NCI-H2107 treated with DMSO at 0.1 percent for 48 hours (cell line): ENCODE results near the gene ADAMTSL1.

Experiments
- DNase-seq: peaks from one replicate; lab custom pipeline; 2025; ENCODE audit not compliant: unreplicated experiment; lab: John Stamatoyannopoulos, UW

ADAMTSL1 gene

GRCh38 chr9:18554244-18554643, 80.3 kb downstream of the ADAMTSL1 start:
- DNase-seq: no peak

GRCh38 chr9:18555105-18555883, 81.3 kb downstream of the ADAMTSL1 start:
- DNase-seq: no peak

GRCh38 chr9:18564018-18564880, 90.3 kb downstream of the ADAMTSL1 start:
- no peak for DNase-seq

GRCh38 chr9:18566121-18566520, 92.2 kb downstream of the ADAMTSL1 start:
- no peak for DNase-seq

DNA sequence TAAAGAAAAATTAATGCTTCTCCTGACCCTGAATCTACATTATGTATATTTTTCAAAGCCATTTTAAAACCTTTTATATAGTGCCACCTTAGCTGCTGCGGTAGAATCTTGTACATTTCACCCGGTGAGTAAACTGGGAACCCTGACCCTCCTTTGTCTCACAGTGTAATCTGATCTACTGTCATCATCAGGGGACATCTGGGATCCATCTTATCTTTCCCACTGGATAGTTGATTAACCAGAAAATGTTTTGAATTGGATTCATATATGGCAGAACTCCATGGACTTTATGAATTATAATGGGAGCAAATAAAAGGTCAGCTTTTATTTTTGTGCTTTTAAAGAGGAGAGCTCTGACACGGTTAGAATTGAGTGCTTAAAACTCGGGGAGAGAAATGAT, 95.0 kb downstream of the ADAMTSL1 start:
- peak; percentile 56 for DNase-seq

DNA sequence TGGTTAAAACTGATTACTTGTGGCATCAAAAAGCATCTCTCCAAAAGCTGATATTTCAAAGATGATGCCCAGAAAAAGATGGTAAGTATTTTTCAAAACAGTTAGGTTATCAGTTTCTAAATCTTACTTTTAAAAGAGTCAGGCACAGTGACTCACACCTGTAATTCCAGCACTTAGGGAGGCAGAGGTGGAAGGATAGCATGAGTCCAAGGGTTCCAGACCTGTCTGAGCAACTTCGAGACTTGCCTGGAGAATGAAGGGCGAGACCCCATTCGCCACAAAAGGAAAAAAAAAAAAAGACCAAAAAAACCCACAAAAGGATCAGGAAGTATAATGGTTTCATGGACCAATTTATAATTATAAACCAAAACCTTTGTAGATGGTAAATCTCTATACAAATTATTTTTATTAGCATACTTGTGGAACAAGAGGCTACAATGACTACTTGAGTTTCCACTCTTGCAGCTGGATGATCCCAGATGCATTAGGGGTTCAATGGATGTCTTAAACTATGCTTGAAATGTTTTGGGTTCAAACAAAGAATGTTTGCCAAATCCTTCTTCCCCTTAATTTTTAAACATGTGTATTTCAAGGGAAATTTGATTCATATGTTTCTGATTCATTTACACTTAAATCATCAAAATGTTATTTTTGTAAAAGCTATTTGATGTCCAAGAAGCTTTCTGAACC, 96.1 kb downstream of the ADAMTSL1 start:
- DNase-seq: no peak

DNA sequence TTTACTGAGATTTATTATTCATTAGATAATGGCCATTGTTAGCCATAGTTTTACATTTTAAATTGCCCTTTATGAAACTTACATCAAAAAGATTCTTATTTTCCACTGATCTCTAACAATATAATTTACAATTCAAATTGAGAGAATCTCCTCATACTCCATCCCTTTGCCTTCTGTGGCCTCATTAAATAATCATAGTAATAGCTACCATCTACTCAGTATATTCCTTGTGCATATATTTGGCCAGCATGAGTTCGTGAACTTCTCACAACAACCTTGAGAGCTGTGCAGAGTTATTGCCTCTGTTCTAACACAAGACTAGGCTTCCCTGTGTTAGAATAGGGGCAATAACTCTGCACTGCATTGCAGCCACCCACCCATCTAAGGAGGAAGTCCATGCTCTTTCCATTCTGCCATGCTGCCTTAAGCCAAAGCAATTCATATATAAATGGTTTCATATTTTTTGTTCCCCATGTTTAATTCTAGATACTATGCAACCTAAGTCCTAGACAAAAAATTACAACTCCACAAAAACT, 99.1 kb downstream of the ADAMTSL1 start:
- no peak for DNase-seq

DNA sequence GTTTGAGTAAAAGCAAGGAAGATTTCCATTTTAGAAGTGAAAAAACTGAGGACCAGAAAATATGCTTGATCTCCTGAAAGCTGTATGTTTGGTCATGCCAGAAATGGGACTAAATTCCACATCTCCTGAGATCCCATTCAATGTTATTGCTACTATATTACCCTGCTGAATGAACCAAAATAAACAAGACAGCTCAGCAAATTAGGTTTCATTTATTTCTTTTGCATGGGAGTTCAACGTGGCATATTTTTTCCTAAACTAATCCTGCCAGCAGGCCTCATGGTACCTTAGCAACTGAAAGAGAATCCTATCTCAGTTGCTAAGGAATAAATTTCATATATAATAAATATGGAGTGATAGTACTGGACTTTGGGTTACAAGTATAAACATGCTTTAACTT, 101.7 kb downstream of the ADAMTSL1 start:
- DNase-seq: no peak

DNA sequence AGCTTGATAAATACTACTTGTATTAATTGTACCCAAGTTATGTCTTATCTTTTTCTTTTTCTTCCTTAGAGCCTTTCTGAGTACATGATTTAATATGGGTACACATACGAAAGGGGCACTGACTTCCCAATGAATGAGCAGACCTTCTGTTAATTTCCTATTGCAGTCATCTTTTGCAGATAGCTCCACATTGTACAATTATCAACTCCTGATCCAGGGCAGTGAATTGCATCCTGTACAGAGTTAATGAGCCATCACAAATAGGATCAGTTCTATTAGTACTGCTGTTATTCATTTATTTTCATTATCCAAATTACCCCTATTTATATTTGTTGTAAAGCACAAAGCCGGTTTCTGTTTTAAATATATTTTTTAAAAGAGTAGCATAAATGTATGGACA, 105.6 kb downstream of the ADAMTSL1 start:
- no peak for DNase-seq

DNA sequence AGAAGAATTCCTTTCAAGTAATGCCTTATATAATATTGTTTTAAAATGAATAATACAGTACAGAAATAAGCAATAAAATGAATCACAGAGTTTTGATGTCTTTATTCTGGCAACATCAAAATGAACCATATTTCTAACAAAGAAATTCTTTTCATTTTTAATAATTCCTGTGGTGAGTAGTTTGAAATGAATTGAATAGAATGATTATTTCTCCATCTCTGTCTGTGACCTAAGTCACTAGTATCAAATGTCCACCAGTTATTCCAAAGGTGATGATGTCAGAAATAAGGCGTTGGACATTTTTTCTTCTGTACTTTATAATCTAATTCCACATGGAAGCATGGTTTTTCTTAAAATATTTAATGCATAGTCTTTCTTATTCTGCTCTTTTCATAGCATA, 106.2 kb downstream of the ADAMTSL1 start:
- no peak for DNase-seq

- no peak for DNase-seq
Measured at GRCh38 chr9:18585996-18586395, 112.0 kb downstream of the ADAMTSL1 start.

DNA sequence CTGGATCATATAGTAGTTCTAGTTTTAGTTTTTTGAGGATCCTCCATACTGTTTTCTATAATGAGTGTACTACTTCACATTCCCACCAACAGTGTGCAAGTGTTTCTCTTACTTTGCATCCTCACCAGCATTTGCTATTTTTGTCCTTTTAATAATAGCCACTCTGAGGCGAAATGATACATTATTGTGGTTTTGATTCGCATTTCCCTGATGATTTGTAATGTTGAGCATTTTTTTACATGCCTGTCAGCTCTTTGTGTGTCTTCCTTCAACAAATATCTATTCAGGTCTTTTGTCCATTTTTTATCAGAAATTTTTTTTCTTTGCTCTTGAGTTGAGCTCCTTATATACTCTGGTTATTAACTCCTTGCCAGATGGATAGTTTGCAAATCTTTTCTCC, 114.0 kb downstream of the ADAMTSL1 start:
- DNase-seq: no peak

- DNase-seq: no peak
Measured at GRCh38 chr9:18591261-18591660, 117.3 kb downstream of the ADAMTSL1 start.

GRCh38 chr9:18594837-18595236, 120.9 kb downstream of the ADAMTSL1 start:
- no peak for DNase-seq

GRCh38 chr9:18595597-18595996, 121.6 kb downstream of the ADAMTSL1 start:
- no peak for DNase-seq

DNA sequence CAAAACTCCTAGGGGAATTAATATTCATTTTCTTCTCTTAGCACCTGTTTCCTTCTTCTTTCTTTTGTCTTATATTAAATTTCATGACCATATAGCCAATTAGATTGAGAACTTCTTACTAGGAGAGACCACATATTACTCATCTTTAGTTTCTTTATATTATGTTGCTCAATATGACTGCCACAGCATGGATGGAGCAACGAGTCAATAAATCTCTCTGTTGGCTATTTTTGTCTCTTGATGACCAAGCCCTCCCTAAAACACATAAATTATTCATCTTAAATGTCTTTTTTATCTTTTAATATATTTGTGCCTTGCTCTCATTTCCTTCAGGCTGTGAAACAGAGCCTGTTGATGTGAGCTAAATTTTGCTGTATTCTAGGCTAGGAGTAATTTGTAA, 123.0 kb downstream of the ADAMTSL1 start:
- no peak for DNase-seq

DNA sequence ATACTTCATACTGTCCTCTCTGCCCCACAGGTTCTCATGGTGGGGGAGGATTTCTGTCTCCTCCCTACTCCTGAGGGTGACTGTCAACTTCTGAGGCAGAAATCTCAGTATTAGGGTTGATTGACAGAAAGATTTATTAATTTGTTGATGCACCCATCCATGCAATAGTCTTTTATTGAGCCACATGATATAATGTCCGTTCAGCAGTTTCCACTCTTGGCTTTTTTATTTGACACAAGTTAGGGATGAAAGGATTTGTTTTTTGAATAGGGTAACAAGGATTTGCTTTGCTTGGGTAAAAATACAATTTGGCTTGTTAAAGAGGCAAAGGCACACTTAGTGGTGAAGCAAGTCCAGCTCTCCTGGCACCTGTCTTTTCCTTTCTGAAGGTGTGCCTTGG, 125.0 kb downstream of the ADAMTSL1 start:
- DNase-seq: no peak

GRCh38 chr9:18601026-18601425, 127.1 kb downstream of the ADAMTSL1 start:
- DNase-seq: no peak

- DNase-seq: no peak
Measured at GRCh38 chr9:18601956-18602355, 128.0 kb downstream of the ADAMTSL1 start.

- DNase-seq: no peak
Measured at GRCh38 chr9:18604767-18605730, 131.1 kb downstream of the ADAMTSL1 start.
